Hepatocyte (in vitro differentiated cells): Measurements from ENCODE around the gene PDZD7. TPM values are rescaled to one million over a fixed set of nuclear protein-coding genes. Genes with fewer than 3 reads are reported as not detected.
A peak's percentile ranks its signal among the peaks of the same experiment; 100 is the strongest.

ENCODE experiments used
- DNase-seq: peaks from one replicate; pipeline ENCODE4 v3.0.0-alpha.2; 2016; ENCODE audit warnings: low spot score
- H2AFZ ChIP-seq: fragments of 200-600 bp; sonication (generic); 2 replicates; pipeline ENCODE4 v1.6.0; 2016; ENCODE audit warnings: antibody characterized with exemption, mild to moderate bottlenecking
- H3K27ac ChIP-seq: fragments of 200-600 bp; sonication (generic); 2 replicates; pipeline ENCODE4 v1.5.1; 2016; ENCODE audit warnings: mild to moderate bottlenecking
- H3K27me3 ChIP-seq: fragments of 200-600 bp; sonication (generic); 2 replicates; pipeline ENCODE4 v1.6.1; 2016
- H3K36me3 ChIP-seq: fragments of 200-600 bp; sonication (generic); replicated peaks from 2 replicates; pipeline ENCODE4 v1.5.1; 2016; ENCODE audit warnings: low read depth; ENCODE audit not compliant: insufficient read depth
- H3K4me1 ChIP-seq: fragments of 200-600 bp; sonication (generic); 2 replicates; pipeline ENCODE4 v1.5.1; 2016; ENCODE audit warnings: mild to moderate bottlenecking, moderate library complexity; ENCODE audit not compliant: insufficient read depth
- H3K4me2 ChIP-seq: fragments of 200-600 bp; sonication (generic); 2 replicates; pipeline ENCODE4 v1.6.0; 2016
- H3K4me3 ChIP-seq: fragments of 200-600 bp; sonication (generic); 2 replicates; pipeline ENCODE4 v1.5.1; 2016; ENCODE audit warnings: mild to moderate bottlenecking
- H3K79me2 ChIP-seq: fragments of 200-600 bp; sonication (generic); 2 replicates; pipeline ENCODE4 v1.6.0; 2017; ENCODE audit warnings: mild to moderate bottlenecking
- H3K9me2 ChIP-seq: fragments of 200-600 bp; sonication (generic); replicated peaks from 2 replicates; pipeline ENCODE4 v1.6.0; 2017; ENCODE audit warnings: mild to moderate bottlenecking; ENCODE audit not compliant: insufficient read depth
- H3K9me3 ChIP-seq: fragments of 200-600 bp; sonication (generic); 2 replicates; pipeline ENCODE4 v1.5.1; 2016; ENCODE audit warnings: low read depth, mild to moderate bottlenecking
- H4K20me1 ChIP-seq: fragments of 200-600 bp; sonication (generic); 2 replicates; pipeline ENCODE4 v1.6.0; 2016; ENCODE audit warnings: mild to moderate bottlenecking; ENCODE audit not compliant: insufficient read depth, poor library complexity, severe bottlenecking
- CTCF ChIP-seq: fragments of 200-600 bp; sonication (generic); IDR thresholded peaks from 2 replicates; pipeline ENCODE4 v1.5.1; 2016; ENCODE audit warnings: antibody characterized with exemption, mild to moderate bottlenecking; ENCODE audit not compliant: poor library complexity
- EZH2 ChIP-seq: fragments of 200-600 bp; sonication (generic); IDR thresholded peaks from 2 replicates; pipeline ENCODE4 v1.6.1; 2016; ENCODE audit warnings: antibody characterized with exemption, mild to moderate bottlenecking, borderline replicate concordance
- EZH2phosphoT487 ChIP-seq: fragments of 200-600 bp; sonication (generic); IDR thresholded peaks from one replicate; pipeline ENCODE4 v1.6.1; 2018; ENCODE audit warnings: antibody characterized with exemption, mild to moderate bottlenecking, low read depth, moderate library complexity; ENCODE audit not compliant: unreplicated experiment, severe bottlenecking
- WGBS: methylation state at CpG from one replicate; pipeline ENCODE4 v1.1.6; 2016; ENCODE audit warnings: low lambda C conversion rate; ENCODE audit errors: missing lambda C conversion rate; 5-methylcytosine and 5-hydroxymethylcytosine counted together
- polyA plus RNA-seq: library from polyadenylated mRNA; unstranded; fragments of >200 nt; fragmentation: Nextera tagmentation; extraction: Ambion mirVana; gene quantifications from 2 replicates; pipeline ENCODE4 v1.2.1, GENCODE V29; 2016
- total RNA-seq: library from RNA; depleted of rRNA; stranded (reverse); fragments of >200 nt; gene quantifications from 2 replicates; pipeline ENCODE4 v1.2.3, GENCODE V29; 2014

The PDZD7 gene
- total and polyA plus RNA-seq, 2 experiments from 2014 or later, result 6.0 to 8.4 TPM

- Histone ChIP-seq H3K9me2 (no peaks in the 10 kb centered on the region), H3K4me2 (peak overlapping the region; percentile 76), H2AFZ (peak overlapping the region; percentile 55), H3K27me3 (peaks cover 23% of the 10 kb centered on the region), H3K9me3 (no peaks in the 10 kb centered on the region), H4K20me1 (no peaks in the 10 kb centered on the region), H3K4me1 (peaks cover 14% of the 10 kb centered on the region), H3K36me3 (no peaks in the 10 kb centered on the region), H3K79me2 (no peaks in the 10 kb centered on the region), H3K27ac (peak overlapping the region; percentile 89), H3K4me3 (peak overlapping the region; percentile 5)
- DNase-seq, result no peak
- WGBS, result 20% methylated on average over 2 of the region's 2 CpGs
- TF ChIP-seq CTCF (no peak), EZH2 (no peak), EZH2phosphoT487 (no peak)
These were observed 12.4 kb upstream of the PDZD7 start for GRCh38 chr10:101043363-101043707.

GRCh38 chr10:101042667-101043362 lies 11.9 kb upstream of the PDZD7 start:
- H3K27me3 ChIP-seq, result peaks cover 18% of the 10 kb centered on the region
- peak; percentile 98 for DNase-seq
- H2AFZ ChIP-seq, result peak overlapping the region; percentile 55
- H3K9me3 ChIP-seq, result no peaks in the 10 kb centered on the region
- TF ChIP-seq EZH2 (no peak), CTCF (no peak), EZH2phosphoT487 (no peak)
- peaks cover 14% of the 10 kb centered on the region for H3K4me1 ChIP-seq
- H4K20me1 ChIP-seq, result no peaks in the 10 kb centered on the region
- peak overlapping the region; percentile 76 for H3K4me2 ChIP-seq
- H3K4me3 ChIP-seq, result peak overlapping the region; percentile 5
- H3K36me3 ChIP-seq, result no peaks in the 10 kb centered on the region
- peak overlapping the region; percentile 89 for H3K27ac ChIP-seq
- H3K9me2 ChIP-seq, result no peaks in the 10 kb centered on the region
- 4% methylated on average over 40 of the region's 40 CpGs for WGBS
- H3K79me2 ChIP-seq, result no peaks in the 10 kb centered on the region

GRCh38 chr10:101042118-101042517 lies 11.2 kb upstream of the PDZD7 start:
- Histone ChIP-seq H3K36me3 (no peaks in the 10 kb centered on the region), H3K27me3 (peaks cover 11% of the 10 kb centered on the region), H3K4me2 (peak overlapping the region; percentile 76), H3K79me2 (no peaks in the 10 kb centered on the region), H3K27ac (peak overlapping the region; percentile 89), H3K4me3 (no peak overlapping the region), H3K9me3 (no peaks in the 10 kb centered on the region), H3K9me2 (no peaks in the 10 kb centered on the region), H4K20me1 (no peaks in the 10 kb centered on the region), H2AFZ (no peak overlapping the region), H3K4me1 (peaks cover 14% of the 10 kb centered on the region)
- WGBS, result 85% methylated on average over 4 of the region's 4 CpGs
- TF ChIP-seq EZH2, result no peak
- no peak for TF ChIP-seq CTCF
- no peak for TF ChIP-seq EZH2phosphoT487
- DNase-seq, result no peak
